ENCODE measurements around the gene ATP7A.

DNA sequence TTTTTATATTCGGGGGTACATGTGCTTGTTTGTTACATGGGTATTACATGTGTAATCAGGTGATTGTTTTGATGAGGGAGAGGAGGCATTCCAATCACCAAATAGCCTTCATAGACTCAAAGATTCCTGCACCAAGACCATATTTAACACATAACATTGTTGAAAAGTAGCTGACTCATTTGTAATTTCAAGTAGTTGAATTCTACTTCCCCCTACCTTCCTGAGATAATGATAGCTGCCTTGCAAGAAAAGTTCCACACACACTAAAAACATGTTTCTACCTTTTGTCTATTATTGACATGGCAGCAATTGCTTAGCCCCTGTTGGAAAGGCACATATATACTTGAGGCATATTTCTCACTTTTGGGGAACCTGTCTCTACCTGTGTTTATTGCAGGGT lies 42.8 kb downstream of the ATP7A start:
- TF ChIP-seq CTCF (IDR thresholded peaks at IDR 0.05 in 4 of 5, conservative IDR thresholded peaks at IDR 0.05 in 1 of 5) (no peak), POLR2A (IDR thresholded peaks at IDR 0.05) (no peak)
